DMS 273 treated with DMSO at 0.1 percent for 48 hours (cell line): ENCODE data around the gene TASP1.

Experiments used
- DNase-seq: peaks from one replicate; lab custom pipeline; 2025; lab: John Stamatoyannopoulos, UW

The TASP1 gene

DNA sequence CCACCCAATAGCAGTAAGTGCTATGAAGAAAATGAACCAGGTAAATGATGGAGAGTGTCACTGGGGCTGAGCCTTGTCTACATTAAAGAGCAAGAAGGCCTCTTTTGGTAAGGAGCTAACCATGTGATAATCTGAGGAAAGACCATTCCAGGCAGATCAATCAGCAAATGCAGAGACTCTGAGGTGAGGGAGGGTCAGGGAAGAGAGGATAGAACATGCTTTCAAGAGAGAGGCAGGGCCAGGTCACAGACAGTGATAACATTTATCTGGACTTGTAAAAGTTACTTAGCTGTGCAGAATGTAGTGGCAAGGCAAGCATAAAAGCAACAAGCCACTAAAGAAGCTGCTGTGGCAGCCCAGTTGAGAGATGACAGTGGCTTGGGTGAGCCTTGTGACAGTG is 197.3 kb downstream of the TASP1 start:
- DNase-seq, result no peak

DNA sequence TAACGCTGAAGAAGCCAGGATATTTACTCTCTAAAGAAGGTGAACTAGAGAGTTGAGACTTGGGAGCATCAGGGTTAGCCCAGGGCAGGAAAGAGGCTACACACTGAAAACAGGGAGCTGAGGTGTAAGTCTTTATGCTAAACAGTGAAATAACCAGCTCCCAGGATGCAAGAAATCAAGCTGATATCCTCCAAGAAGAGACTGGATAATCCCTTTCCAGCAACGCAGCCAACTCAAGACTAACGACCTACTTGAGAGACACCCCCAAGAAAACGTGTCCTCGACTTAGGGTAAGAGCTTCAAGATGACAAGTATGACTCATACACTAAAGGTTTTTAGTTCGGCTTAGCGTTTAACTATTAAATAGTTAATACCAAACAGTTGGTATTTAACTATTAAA is 202.2 kb downstream of the TASP1 start:
- DNase-seq, result no peak

DNA sequence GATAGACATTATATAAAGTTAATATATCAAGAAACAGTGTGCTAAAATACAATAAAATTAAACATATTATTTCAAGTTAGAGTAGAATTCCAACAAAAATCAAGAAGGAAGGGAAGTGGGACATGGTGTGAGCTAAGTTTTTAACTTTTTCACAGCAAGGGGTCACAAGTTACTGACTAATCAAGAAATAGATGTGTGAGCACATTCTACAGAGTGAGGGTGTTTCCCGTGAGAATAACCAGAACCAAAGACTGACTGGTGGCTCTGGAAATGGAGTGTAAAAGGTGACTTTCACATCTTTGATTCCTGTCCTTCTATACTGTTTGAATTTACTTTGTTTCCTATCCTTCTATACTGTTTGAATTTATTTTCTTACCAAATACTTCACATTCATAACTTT is 206.6 kb downstream of the TASP1 start:
- no peak for DNase-seq

DNA sequence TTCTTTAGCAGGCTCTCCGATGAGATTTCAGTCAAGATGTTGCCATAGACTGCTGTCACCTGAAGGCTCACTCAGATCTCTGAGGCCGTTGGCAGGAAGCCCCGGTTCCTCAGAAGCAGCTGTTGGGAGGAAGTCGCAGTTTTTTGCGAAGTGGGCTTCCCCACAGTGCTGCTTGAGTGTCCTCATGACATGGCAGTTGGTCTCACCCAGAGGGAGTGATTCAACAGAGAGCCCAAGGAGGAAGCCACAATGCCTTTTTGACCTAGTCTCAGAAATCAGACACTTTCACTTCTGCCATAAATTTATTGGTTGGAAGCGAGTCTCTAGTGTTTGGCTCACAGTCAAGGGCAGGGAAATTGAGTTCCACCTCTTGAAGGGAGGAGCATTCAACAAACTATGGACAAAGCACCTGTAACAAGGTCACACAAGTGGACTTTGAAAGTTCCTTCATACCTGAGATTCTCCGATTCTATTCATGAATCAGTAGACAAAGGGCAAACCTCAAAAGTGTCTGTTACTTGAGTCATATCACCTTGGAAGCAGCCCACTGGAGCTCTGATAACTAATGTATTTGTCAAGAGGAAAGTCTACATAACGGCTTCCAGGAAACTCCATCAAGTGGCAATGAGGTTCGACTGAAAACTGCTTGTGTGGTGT is 208.3 kb downstream of the TASP1 start:
- no peak for DNase-seq

DNA sequence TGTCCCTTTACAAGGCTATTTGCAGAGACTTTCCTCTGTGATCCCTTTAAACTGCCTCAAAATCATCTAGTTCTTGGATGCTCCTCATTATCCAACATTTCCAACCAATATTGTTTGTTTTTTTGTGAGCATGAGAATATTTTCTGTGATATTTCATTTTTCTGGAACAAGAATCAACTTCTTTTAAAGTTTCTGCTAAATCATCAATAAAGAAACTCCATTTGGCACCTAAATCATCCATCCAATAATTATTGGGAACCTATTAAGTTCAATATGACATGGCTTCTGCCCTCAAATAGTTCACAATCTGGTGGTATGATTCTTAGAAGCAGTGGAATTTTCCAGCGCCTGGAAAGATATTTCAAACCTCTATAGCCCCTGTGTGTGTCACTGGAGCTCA is 210.0 kb downstream of the TASP1 start:
- DNase-seq, result no peak

DNA sequence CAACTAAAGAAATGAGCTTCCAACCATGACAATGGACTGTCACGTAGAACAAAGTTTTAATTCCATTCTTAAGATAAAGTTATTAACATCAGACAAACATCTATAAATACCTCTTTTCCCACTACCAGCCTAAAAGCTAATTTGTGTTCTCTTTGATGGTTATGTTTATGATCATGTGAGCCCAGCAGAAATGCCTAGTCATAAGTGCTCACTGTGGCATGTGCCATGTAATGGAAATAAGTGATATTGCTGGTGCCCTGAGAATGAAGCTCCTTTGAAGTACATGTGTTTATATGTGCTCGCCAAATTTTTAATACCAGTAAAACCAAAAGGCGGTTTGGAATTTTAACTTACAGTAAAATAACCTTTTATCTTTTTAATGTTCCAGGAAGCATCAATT is 211.9 kb downstream of the TASP1 start:
- DNase-seq, result no peak

DNA sequence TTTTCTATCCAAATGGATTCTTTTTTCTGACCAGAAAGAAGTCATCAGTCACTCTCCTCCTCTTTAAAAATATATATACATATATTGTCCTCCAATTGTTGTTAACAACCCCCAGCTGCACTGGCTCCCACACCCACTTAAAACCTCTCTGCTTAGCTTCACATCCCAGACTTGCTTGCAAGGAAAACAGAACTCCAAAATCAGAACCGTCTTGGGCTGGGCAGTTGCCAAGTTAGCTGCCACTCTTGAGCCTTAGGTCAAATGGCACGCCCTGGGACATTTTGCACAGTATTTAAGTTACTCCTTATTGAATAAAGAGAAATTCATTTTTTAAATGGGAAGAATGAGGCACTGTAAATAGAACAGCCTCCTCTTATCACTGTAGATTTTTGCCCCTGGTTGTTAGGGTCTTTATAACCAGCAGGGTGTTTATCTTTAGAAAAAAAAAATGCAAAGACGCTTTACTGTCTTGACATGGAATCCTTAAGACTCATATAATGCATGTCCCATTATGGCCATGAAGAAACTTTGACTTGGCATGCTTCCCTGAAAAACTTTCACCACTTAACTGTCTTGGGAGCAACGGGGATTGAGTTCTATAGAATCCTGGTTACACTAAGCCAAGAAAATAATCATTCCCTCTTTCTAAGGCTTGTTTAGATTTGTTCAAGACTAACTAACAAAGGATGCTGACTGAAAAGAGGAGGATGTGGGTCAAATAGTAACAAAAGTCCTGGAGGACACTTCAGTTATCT is 213.2 kb downstream of the TASP1 start:
- no peak for DNase-seq

DNA sequence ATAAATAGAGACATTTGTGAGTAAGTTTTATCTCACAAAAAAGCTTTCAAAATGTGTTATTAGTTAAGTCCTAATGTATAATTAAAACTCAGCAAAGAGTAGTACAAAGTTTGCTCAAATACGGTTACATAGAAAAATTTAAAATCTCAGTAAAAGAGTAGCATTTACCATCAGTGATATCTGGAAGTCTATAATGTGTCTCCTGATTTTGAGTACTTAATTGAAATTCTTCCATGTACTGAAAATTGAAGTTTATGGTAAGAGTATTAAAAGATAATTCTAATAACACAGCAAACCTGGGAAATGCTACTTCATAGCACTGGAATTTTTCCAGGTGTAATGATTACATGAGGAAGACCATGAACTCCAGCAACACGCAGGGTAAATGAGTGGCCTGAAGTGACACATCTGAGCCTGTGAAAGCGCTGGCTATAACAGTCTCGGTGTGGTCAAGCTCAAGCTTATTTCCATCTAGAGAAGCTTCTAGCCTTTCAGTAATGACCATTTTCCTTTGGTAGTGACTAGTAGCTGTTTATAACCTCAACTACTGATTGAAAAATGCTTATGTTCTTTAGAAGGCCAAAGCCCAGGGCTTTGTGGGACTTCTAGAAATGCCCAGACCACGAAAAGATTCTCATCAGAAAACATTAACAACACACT is 214.4 kb downstream of the TASP1 start:
- DNase-seq, result no peak

DNA sequence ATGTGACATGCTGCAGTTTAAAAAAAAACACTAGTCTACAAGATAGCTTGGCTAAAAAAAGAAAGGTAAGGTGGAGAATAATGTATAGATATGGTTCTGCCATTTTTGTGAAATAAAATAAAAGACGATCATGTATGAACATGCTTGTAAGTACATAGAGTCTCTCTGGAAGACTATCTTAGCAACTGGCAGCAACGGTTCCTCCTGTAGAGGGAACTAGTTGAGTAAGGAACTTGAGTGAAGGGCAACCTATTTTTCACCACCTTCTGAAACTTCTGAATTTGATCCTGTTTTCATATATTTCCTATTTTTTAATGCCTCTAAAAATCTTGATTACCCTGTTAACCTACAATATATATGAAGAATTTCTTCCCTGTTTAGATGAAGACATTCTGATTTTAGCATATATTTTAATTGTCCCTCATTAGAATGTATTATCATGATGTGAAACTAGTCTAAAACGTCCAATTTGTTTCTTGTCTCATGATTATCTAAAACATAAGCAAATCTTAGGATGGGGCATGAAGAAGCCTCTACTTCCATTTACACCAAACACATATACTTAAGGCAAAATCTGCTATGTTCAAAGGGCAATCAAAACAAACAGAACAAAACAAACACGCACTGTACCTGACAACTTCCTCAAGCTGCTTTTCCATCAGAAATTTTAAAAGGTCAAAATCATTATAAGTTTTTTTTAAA is 215.1 kb downstream of the TASP1 start:
- no peak for DNase-seq

DNA sequence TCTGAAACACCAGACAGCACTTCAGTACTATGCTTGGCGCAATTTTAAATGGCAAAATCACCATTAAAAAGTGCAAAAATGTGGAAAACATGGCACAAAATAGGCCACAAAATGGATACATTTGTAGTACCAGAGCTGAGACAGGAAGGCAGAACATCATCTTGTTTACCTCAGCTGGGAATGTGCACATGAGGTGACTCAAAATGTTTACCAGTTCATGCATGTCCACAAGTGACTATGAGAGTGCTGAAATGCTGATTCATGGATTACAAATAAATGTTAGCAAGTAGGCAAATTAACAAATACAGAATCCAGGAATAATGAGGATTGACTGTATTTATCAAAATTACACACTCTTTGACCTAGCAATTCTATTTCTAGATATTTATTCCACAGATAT is 216.1 kb downstream of the TASP1 start:
- DNase-seq, result no peak

DNA sequence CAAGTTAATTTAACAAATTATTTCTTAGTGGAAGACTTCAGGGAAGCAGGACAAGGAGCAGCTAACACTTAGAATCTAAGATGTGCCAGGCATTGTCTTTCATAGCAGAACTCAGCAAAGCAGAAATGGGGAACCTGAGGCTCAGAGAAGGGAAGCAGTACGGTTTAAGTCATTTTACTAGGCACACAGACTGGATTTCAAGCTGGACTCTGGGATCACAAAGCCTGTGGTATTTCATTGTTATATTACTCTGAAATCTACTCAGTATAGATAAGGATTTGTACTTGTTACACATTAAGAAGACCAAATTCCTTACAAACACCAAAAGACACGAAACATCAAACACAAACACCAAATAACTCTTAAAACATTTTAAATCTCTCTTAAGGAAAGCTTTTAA is 218.1 kb downstream of the TASP1 start:
- DNase-seq, result no peak

DNA sequence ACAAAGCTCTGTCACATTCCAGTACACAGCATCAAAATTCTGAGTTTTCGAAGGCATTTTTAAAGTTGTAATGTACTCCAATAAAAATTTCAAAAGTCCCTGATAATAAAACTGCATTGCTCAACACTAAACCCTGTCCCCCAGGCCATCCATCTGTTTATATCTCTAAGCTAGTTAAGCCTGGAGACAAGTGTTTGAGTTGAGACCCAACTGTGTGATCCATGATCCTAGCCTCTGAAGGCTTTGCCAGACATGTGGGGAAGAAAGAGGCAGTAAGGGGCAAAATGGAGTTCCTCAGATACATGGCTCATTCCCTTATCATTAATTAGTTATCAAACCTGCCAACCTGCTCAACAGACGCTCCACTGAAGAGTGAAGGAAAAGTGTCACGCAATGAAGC is 219.3 kb downstream of the TASP1 start:
- DNase-seq, result no peak

DNA sequence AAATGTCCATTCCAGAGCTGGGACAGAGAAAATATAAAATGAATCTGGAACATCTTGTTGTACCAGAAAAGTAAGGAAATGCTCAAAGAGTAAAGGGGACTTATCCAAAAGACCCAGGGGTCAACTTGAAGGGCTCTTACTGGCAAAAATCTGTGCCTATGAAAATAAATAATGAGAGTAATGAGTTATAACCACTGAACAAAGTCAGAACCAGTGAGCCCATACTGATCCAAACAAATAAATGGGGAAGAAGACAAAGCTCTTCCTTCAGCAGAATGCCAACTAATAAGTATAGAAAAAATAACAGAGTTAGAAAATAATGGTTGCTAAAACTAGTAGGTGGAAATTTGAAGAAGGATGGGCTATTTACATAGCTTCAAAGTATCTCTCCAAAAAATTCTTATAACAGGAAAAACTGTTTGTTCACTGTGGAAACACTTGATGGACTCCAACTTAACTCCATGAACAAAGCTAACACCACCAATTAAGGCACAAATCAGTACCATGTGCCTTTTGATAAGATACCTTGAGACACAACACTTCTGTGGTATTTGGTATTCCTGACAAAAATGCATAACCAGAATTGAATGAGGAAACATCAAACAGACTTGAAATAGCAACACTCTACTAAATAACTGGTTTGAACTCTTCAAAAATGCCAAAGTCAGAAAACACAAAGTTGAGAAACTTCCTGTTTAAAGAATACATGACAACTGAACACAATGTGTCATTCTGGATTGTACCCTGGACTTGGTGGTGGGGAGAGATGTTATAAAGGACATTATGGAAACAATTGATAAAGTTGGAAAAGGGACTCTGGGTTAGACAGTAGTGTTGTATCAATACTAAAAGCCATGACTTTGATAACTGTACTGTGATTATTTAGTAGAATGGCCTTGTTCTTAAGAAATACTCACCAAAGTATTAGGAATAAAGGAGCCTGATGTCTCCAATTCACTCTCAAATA is 220.2 kb downstream of the TASP1 start:
- no peak for DNase-seq

DNA sequence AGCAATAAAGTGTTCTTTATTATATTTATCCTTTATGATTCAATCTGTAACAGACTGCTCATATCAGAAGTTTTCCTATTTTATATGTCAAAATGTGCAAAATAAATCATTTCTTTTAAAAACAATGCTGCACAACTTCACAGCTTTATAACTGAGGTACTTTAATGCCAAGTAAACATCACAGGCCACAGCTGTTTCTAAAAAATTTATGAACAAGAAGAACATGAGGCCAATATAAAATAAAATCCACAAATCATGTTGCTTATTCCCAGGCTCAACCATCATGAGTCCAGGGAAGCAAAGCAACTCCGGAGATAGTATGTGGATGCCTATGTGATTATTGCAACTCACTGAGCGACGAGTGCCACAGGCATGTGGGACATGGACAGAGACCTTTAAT is 222.2 kb downstream of the TASP1 start:
- DNase-seq, result no peak

DNA sequence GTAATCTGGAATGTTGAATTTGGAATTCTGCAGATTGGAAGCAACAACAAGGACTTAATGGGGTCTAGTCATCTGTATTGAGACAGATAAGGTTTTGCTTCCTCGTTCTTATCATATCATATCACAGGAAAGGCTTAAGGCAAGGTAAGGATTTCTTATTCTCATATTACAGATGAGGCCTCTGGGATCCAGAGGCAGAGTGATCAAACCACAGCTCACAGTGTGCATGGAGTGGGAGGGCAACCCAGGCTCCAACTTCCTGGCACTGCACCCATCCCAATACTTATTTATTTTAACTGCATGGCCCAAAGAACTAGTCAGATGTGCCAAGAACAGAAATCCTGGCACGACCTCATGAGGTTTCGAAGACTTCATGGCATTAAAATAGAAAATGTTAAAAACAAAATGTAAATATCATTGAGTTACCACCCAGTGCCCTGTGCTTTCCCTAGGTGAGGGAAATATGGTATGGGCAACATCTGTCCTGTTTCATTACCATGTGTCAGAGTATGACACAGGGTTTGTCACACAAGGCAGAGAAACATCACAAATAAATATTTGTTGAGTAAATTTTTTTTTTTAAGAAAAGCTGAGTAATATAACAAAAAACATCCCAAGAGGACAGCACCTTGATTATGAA is 225.8 kb downstream of the TASP1 start:
- no peak for DNase-seq

DNA sequence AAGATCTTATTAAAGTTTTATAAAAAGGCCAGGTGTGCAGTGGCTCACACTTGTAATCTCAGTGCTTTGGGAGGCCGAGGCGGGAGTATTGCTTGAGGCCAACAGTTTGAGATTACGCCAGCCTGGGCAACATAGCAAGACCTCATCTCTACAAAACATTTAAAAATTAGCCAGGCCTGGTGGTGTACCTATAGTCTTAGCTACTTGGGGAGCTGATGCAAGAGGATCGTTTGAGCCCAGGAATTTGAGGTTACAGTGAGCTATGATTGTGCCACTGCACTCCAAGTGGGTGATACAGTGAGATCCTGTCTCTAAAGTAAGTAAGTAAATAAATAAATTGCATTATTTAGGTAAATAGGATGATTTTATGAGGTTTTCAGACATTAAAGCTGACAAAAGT is 234.4 kb downstream of the TASP1 start:
- no peak for DNase-seq

DNA sequence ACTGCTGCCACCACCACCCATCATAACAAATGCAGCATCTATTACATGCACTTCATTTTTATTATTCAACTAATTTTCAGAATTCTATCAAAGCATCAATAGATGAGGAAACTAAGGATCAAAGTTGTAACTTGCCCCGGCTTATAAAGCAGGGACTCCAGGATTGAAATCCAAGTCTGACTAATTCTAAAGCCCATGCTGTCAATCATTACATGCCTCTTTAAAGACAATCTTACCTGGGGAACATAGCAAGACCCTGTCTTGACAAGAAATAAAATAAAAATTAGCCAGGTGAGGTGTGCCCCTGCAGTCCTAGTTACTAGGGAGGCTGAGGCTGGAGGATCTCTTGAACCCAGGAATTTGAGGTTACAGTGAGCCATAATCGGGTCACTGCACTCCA is 235.3 kb downstream of the TASP1 start:
- no peak for DNase-seq

DNA sequence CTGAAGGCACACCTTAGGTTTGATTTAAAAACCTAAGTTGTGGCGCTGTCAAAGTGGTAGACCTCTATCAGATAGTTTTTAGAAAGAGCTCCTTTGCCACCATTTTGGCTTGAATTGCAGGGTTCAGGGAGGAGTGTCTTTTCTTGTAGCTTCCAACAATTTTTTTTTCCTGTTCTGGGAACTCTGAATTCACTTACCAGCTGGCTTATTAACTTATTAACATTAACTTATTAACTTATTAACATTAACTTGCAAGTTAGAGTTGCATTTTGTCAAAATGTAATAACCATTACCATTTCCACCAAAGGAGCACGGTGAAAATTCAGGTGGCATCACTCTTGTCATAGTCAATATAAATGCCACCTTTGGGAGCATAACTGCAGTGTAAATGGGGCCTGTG is 235.7 kb downstream of the TASP1 start:
- no peak for DNase-seq

DNA sequence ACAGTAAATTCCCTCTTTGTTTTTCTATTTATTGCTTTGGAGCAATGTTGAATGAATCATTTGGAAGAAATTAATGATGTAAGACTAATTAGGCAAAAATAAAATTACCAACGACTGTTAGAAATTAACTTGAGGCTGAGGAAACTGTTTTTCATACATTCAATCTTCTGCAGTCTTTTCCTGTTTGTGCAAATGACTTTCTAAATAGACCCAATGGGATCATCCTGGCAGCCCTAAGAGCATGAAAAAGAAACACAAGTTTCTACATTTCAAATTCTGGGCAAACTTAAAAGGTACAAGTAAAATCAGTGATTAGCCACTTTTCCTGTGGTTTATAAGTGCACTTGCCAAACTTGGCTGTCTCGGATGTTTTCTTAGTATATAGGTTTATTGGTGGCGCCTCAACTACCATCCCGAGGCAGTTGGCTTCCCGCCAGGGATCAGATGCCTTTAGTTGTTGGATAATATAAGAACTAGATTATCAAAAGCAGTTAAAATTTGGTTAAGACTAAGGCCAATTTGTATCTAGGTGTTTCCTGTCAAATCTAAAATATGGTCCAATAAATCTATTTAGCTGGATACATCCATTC is 236.5 kb downstream of the TASP1 start:
- no peak for DNase-seq

DNA sequence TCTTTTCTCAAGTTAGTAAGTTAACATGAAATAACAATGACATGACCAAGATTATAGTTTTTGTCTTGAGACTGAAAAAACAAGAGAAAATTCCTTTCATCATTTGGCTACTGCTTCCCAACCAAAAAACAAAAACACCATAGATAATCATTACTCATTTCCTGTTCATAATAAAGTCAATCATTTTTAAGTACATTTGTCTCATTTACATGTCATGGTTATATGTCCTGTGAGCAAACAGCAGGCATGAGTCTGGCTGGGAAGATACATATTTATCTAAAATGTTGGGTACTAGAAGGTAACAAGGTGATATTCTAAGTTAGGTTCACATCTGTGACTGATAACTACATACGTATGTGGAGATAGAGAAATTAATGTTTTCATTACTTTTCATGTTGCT is 237.1 kb downstream of the TASP1 start:
- DNase-seq, result no peak

DNA sequence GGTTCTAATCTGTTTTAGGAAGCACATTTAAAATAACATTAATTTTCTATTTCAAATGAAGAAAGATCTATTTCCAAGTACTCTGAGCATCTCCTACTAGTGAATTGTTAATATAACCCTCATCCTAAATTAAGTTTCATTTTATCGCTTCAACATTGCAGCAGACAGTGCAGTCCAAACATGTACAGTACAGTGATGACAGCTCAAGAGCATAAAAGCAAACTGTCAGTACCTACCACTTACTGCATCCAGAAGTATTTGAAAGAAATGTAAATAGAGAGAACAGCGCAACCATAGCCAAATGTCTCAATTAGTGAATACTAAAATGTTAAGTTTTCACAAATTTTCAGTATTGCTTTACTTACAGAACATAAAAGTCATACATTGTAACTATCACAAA is 238.3 kb downstream of the TASP1 start:
- DNase-seq, result no peak
